Activated CD4-positive, alpha-beta T cell treated with anti-CD3 and anti-CD28 coated beads for 4 hours (primary cell): ENCODE data around the gene ADA.
A peak's percentile ranks its signal among the peaks of the same experiment; 100 is the strongest.
"Not testable (repeated sequence)": the region's sequence is repeated elsewhere in the genome, so short reads cannot be mapped to it uniquely, and the experiment has no call there.

Source experiments
- DNase-seq, 2 donors: peaks; one replicate each; pipeline ENCODE4 v3.0.0-alpha.2; 2020

Gene ADA

DNA sequence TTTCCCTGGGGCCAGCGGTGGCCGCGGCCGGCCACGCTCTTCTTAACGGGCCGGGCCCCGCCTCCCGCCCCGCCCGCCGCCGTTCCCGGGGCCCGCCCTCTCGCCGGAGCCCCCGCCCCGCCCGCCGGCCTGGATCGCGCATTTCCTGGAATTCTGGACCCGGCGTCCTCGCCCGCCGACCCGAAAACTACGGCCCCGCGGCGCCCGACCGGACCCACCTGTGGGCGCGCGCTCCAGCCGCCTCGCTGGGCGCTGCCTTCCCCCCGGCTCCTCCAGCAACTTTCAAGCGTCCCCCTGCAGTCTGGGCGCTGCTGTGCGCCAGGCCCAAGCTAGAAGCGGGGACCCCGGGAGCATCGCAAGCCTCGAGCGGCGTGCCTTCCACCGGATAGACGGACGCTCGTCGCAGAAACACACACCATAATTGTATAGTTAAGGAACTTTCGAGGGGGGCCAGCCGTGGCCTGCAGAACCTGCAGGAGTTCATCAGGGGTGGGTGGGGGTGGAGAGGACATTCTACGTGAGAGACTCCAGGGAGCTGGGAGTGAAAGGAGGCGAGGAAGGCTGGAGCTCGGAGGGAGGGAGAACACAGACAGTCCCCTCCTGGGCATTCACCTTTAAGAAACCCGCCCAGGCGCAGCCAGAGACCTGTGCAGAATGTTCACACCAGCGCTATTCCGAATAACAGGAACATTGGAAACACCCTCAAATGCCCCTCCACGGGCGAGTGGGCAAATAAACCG is at the start of gene ADA:
ADA (minus strand) TSS at position 16 of the 740 bp plus-strand sequence. CDS start 92 bp downstream, outside the sequence.
- DNase-seq, result peak in 1 of 2 donors; percentile 37

DNA sequence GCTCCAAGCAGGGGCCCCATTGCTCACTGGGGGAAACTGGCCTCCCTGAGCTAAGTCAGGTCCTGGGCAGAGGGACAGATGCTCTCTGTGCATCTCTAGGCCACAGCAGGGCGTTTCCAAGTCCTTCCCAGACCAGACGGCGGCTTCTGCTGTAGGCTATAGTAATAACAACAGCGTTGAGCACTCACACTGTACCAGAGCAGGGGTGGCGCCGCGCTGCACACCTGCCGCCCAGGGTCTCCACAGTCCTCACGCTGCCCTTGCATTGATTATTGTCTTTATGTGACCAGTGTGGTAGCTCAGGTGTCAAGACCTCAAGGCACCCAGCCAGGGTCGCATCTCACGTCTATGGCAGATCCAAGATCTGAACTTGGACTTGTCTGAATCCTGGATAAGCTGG is 48.8 kb upstream of the ADA start:
- no peak for DNase-seq

DNA sequence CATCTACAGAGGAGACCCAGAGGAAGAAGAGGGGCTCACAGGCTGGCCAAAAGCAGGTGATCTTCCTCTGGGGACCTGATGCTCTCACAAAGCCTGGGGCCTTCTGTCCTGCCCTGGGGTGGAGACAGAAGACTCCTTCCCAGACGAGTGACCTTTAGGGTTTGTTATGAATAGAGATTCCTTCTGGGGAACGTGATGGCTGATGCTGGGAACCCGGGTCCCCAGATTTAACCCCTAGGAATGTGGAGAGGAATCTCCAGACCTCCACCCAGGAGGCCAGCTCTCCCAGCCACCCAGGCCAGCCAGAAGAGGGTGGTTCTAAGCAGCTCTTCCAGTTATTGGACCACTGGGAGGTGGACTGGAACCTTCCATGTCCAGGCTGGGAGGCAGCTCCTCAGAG is 46.9 kb upstream of the ADA start:
- DNase-seq, result no peak

DNA sequence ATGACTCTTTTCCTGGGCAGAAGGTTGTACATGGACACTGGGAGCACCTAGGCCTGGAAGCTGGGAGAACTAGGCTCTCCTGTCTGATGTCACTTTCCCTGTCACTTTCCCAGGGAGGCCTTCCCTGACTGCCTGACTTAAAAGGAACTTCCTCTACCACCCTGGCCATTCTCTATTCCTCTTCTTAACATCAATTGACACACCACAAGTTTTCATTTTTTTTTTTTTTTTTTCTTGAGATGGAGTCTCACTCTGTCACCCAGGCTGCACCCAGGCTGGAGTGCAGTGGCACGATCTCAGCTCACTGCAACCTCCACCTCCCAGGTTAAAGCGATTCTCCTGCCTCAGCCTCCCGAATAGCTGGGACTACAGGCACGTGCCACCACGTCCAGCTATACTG is 45.5 kb upstream of the ADA start:
- DNase-seq, result not testable (repeated sequence)

DNA sequence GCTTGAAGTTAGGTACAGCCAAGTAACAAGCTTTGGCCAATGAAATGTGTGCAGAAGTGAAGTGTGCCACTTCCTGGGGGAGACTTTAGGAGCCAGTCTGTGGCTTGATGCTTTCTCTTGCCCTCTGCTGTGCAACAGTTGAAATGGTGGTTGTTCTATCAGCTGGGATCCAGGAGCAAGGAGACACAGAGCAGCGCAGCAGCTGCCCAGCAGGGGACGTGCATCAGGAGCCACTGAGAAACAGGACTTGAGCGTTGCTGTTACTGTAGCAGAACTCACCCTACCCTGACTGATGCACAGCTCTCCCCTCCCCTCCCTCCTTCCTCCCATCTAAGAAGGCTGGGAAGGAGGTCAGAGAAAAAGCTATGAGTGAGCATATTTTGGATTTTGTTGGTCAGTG is 44.8 kb upstream of the ADA start:
- no peak for DNase-seq

DNA sequence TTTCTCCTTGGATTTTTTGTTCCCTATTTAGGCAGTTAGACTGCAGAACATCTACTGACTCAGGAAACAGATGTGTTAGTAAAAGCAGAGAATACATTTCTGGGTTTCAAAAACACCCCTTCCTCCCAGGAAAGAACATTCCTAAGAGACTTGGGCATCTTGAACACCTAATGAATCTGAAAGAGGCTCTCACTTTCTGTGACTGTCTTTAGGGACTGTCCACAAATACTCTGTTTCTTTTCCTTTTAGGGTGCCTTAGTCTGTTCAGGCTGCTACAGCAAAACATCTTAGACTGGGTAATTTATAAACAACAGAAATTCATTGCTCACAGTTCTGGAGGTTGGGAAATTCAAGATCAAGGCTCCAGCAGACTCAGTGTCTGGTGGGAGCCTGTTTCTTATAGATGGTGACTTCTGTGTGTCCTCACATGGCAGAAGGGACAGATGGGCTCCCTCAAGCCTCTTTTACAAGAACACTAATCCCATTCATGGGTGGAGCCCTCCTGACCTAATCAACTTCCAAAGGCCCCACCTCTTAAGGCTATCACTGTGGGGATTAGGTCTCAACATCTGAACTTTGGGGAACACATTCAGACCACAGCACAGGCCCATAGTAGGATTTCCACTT is 44.3 kb upstream of the ADA start:
- DNase-seq, result no peak

DNA sequence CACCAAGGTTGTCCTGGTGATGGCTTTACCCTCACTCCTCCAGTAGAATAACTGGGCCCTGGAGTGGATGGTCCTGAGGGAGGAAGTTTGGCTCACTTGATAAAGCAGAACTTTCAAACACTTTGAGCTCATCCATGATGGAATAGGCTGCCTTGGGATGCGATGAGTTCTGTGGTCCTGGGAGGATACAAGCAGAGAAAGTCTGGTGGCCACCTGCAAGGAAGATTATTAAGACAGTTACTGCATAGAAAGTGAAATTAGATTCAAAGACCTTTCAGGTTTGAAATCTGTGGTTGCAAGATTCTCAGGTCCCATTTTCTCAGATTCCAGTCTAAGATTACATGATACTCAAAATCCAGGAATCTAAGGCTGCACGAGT is 43.8 kb upstream of the ADA start:
- no peak for DNase-seq

DNA sequence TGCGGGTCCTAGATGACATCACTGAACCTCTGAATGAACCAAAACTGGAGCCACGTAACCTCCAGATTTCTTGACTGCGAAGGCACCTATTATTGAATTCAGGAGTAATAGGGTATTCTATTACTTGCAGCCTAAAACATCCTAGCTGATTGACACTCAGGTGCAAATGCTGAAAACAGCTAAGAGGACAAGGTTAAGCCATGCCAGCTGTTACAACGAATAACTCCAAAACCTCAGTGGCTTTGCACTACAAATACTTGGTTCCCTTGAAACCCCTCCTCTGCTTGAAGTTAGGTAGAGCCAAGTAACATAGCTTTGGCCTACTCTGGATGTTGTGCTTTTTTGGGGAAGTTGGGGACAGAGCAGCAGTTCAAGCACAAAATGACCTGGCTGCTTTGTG is 42.7 kb upstream of the ADA start:
- no peak for DNase-seq

DNA sequence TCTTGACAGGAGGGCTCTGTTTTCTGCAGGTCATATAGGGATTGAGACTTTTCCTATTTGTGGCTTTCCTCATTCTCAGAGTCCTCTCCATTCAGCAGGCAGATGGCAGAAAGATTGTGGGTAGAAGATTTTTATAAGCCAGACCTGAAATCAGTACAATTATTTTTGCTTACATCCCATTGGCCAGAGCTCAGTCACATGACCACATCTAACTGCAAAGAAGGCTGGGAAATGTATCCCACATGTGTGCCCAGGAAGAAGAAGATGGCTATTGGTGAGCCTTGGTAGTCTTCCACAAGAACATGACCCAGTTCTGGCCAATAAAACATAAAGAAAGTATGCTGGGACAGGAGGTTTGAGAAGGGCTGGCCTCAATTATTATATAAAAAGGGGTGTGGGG is 42.1 kb upstream of the ADA start:
- no peak for DNase-seq

DNA sequence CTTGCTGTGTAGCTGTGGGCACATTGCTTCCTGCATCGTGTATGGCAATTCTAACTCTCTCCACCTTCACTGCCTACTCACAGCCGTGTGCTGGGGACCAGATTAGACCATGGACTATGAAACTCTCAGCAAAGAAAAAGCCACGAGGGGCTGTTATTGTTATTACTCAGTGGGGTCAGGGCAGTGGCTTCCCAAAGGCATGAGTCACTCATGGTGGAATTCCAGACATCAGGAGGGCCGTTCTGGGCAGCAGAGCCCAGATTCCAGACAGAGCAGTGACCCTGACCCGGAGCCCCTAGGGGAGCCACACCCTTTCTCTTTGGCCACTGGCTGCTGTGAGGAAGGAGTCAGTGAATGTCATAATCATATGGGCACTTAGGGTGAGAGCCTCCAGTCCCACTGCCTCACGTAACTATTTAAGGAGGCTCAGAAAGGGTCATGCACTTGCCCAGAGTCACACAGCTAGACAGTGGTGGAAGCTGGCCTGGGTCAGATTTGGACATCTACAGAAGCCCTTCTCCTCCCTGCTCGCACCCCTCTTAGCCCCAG is 41.5 kb upstream of the ADA start:
- no peak for DNase-seq

DNA sequence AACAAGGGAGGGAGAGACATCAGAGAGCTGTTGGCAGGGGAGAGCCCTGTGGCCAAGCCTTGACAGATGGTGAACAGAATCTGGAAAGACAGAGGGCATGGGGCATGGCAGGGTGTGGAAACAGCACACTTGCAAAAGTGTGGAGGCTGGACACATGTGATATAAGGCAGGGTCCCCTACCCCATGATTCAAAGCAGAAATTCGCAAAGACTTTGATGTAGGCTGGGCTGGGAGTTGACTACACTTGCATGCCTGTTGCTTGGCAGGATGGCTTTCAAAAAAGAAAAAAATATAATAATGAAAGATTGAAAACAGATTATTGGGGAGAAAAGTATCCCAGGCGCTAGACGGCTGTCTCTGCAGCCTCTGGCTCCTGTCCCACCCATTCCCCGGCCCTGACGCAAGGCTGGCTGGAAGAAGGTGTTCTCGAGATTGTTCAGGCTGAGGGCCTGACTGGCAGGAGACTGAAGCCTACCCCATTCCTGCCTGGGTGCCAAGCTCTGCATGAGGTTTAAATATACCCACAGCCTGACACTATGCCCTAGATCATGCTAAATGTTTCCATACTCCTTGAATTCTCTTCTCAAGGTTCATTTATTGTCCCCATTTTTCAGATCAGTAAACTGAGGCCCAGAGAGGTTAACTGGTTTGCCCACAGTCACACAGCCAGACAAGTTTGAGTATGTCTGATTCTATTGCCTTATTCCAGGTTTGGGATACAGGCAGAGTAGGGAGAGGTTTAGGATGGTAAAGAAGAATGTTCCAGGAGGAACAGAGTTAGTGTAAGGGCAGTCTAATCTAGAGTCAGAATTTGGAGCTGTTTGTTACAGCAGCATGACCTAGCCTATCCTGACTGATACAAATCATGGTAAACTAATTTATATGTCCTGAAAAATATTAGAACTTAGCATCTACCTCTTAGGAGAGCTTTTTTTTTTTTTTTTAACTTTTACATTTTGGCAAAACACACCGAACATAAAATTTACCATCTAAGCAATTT is 40.2 kb upstream of the ADA start:
- DNase-seq, result no peak

DNA sequence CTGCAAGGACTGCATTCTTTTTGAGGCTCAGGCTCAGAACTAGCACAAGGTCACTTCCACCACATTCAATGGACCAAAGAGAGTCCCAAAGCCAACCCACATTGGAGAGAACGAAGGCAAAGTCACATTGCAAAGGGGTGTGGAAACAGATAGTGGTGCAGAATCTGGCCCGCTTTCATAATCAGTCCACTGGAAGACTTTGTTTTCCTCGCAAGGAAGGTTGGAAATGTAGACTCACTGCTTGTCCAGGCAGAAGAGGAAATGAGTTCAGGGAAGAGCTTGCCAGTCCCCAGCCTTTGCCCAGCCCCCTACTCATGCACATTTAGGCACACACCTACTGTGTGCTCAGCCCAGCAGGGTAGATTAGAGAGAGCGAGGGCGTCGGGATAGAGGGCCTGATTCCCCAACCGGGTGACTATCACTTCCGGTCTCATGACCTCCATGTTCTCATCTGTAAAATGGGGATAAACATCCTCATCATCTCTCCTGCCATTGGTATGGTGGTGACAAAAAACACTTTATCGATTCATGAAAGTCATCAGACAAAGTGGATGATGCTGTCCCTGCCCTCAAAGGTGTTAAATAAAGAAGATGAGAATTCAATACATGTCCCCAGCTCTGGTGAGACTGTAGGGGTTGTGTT is 39.4 kb upstream of the ADA start:
- DNase-seq, result no peak

DNA sequence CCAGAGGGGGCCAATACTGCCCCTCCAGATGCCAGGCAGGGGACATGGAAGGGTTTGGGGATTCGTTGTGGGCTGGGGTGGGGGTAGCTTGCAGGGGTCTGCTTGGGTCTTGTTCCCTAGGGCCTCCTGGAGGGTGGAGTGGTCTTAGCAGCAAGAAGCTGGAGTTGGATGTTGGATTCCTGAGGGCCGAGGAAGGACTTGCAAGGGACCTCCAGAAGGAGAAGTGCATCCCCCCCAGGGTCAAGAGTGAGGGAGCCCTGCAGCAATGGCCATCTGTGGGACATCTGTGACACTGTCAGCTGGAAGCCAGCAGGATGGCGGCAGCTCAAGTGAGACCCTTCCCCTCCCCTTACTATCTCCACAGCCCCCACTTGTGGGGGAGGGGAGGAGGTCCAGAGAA is 38.3 kb upstream of the ADA start:
- no peak for DNase-seq

DNA sequence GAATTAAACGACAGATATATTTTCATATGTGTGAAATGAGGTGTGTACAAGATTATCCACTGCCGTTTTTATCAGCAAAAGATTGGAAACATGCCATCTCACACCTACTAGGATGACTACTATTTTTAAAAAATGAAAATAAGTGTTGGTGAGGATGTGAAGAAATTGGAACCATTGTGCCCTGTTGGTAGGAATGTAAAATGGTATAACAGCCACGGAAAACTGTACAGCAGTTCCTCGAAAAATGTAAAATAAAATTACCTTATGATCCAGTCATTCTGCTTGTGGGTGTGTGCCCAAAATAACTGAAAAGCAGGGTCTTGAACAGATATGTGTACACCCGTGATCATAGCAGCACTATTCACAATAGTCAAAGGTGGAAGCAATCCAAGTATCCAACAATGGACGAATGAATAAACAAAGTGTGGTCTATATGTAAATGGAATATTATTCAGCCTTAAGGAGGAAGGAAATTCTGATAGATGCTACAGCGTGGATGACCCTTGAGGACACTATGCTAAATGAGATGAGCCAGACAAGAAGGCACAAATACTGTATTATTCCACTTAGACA is 36.6 kb upstream of the ADA start:
- no peak for DNase-seq

DNA sequence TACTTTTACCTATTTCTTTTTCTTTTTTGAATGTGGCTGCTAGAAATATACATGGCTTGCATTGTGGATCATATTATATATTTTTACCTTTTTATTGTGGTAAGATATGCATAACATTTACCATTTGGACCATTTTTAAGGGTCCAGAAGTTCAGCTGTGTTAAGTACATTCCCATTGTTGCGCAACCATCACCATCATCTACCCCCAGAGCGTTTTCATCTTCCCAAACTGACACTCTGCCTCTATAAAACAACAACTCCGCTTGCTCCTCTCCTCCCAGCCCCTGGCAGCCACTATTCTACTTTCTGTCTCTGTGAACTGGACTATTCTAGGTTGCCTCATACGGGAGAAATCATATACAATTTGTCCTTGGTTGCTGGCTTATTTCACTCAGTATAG is 35.4 kb upstream of the ADA start:
- no peak for DNase-seq

DNA sequence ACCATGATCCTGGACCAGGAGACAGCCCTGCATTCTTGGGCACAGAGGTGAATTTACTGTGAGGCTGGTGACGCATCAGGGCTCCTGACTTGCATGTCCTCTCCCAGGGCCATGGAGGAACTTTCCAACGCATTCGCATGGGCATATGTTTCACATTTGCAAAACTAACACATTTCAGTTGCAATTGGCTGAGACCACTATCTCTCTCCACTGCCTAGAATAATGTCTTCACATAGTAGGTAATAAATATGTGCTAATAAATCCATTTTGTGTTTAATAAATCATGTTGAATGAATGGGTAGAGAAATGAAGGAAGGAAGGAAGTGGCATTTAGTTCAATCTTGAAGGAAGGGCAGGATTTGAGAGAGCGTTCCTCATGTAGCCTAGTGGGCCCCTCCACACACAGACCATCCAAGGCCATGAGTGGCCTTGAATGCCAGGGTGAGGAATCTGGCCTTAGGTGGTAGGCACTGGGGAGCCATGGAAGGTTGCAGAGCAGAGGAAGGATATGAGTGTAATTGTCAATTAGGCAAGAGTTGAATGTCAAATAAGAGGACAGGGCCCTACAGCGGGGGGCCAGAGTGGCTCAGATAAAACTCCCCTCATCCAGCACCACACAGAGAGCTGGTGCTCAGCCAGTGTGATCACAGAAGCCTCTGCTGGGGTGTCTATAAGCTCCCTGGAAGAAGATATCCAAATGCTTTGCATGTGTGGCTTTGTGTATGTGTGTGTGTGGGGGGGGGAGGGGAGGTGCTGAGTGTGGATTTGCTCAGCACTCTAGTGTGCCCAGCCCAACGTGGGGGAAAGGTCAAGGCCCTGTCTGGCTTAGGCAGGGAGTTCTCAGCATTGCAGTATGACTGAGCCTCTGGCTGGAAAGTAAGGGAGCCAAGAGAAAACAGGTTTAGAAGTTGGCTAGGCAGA is 32.8 kb upstream of the ADA start:
- no peak for DNase-seq

DNA sequence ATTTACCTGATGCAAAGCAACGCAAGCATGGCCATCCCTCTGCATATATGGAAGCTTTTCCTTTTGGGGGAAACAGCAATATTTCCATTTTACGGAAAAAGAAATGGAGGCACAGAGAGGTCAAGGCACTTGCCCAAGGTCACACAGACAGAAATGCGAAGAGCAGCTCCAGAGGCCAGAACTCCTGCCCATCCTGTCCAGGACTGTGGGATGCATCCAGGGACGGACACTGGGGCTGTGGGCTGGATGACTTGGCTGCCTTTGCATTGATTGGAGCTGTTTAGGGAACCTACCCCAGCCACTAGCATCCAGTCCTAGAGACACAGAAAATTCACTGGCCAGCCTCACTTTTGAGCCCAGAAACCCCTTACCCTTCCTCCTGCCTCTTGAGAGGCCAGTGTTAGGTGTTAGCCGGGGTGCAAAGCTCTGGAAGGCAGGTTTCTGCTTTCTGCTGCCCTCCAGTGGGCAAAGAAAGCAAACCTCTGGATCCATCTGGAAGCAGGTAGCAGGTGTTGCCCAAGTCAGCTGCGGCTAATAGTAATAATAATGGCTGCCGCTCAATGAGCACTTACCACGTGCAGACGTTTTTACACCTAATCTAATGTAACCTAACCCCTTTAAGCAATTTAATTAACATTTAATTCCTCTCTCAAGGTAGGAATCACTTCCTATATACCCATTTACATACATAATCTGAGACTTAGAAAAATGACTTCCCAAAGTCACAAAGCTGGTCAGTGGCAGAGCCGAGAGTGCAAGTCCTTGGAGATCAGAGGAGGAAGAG is 32.0 kb upstream of the ADA start:
- DNase-seq, result peak; percentile 11 to 65

DNA sequence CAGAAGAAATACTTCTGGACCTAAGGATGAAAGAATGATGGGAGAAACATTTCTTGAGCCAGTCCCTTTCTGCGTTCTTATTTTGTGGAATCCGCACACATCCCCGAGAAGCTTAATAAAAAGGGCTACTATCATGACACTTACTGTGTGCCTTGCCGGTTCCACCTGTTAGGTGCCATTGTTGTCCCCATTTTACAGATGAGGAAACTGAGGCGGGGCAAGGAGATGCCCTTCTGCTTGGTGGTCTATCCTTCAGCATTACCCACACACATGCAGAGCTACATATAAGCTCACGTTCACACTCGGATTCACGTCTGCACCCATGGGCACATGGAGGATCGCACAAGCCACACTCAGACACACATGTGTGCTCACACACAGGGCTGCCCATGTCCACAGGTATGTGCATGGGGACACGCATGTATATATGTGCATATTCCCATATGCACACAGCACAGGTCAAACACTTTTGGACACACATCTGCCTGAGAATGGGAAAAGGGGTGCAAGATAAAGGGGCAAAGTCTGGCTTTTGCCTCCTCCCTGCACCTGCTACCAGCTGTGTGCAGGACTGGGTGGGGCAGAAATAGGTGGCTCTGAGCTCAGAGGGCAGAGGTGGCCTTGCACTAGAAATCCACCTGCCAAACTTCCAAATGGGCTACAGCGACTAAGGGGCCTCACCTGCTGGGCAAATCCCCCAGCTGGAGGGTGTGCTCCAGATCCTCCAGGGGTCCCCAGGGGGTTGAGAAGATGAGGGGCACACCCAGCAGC is 30.5 kb upstream of the ADA start:
- no peak for DNase-seq

DNA sequence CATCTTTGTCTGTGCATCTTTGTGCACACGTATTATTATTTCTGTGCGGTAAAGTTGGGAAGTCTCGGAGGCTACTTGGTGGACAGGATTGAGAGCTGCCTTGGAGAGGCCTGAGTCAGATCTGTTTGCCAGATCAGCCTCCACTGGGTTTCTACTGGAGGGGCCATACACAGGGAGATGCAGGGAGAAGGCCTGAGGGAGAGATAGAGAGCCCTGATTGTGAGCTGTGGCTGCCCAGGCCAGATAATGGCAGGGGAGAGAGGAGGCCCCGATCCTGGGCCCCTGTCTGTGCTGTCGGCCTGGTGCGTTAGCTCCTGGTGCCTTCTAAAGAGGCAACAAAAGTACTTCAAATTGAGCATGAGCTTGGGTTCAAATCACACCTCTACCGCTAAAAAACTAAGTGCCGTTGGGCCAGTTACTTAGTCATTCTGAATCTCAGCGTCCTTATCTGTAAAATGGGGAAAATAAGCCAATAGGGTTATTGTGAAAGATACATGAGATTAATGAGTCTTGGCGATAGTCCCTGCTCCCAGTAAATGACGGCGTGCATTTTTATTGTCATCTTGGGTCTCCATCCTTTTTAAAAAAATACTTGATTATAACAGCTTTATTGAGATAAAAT is 27.6 kb upstream of the ADA start:
- DNase-seq, result no peak
